ENCODE measurements around the gene KCNK3. TPM values are rescaled to one million over a fixed set of nuclear protein-coding genes. Genes with fewer than 3 reads are reported as not detected.

KCNK3 gene
- total and polyA plus RNA-seq, 5 donors: 25.6 to 36.6 (median 28.8) TPM

DNA sequence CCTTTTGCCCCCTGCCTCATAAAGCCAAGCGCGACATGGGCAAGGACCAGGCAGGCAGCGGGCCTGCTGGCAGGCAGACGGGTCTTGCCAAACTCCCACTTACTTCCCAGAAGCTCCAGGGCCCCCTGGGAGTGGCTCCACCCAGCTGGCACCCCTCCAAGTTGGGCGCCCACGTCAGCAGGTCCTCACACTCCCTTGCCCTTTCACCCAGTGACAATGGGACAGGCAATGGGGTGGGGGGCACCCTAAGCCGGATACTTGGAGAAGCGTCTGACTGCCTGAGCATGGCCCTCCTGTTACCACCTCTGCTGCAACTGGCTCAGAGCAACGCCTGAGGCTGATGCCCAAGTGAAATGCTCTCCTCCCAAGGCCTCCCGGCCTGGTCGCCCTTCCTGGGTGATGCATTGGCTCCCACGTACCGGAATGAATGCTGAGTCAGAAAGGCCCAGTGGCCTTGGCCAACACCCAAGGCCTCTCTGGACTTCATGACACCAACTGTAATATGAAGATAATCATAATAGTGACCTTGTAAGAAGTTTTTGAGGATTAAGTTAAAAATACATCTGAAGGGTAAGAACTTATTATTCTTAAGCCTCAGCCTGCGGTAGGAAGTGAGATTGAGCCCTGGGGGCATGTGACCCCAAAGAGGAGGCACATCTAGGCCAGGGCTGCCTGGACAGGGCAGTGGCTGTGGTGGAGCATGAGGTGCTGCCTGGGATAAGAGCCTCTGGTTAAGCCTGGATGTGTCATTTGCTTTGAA, 31.6 kb downstream of the KCNK3 start:
- peak; percentile 86 to 90 (median 88) for DNase-seq
- Histone ChIP-seq H3K4me1 (ENCODE audit: control insufficient read depth, insufficient read depth, low read length) (peaks cover 33% of the 10 kb centered on the region), H3K4me3 (ENCODE audit: low read length) (no peak overlapping the region), H3K9me3 (ENCODE audit: control insufficient read depth, low read length) (no peaks in the 10 kb centered on the region), H3K27ac (ENCODE audit: low read length) (peak overlapping the region; percentile 89), H3K27me3 (ENCODE audit: control insufficient read depth, insufficient read depth) (no peaks in the 10 kb centered on the region)
- ATAC-seq: peak; percentile 33 to 62
- intact Hi-C loops (cut with DNase I): no loop called here
- 40% methylated on average over 14 of the region's 14 CpGs for WGBS

- 73% methylated on average over 14 of the region's 14 CpGs for WGBS
- peak in 1 of 2 donors; percentile 1 for ATAC-seq
- intact Hi-C loops (cut with DNase I): no loop called here
- peak overlapping the region; percentile 89 for H3K27ac ChIP-seq (ENCODE audit: low read length)
- DNase-seq: peak in 2 of 3 donors; percentile 43 to 53
- no peaks in the 10 kb centered on the region for H3K9me3 ChIP-seq (ENCODE audit: control insufficient read depth, low read length)
- peaks cover 30% of the 10 kb centered on the region for H3K4me1 ChIP-seq (ENCODE audit: control insufficient read depth, insufficient read depth, low read length)
- no peak overlapping the region for H3K4me3 ChIP-seq (ENCODE audit: low read length)
- H3K27me3 ChIP-seq (ENCODE audit: control insufficient read depth, insufficient read depth): no peaks in the 10 kb centered on the region
Observed at GRCh38 chr2:26724784-26725520, 32.4 kb downstream of the KCNK3 start.

DNA sequence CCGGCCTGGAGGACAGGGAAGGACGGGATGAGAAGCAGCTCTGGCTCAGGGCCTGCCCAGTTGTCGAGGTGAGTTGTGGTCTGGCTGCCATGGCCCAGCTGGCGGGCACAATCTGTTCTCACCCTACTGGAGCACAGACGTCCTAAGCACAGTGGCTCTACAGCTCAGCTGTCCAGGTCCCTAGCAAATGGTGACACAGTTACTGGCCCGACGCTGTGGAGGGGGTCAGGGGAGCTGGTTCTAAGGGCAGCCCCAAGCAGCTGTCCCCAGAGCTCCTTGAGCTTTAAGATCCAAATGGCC, 32.9 kb downstream of the KCNK3 start:
- Histone ChIP-seq H3K27ac (ENCODE audit: low read length) (peak overlapping the region; percentile 89), H3K9me3 (ENCODE audit: control insufficient read depth, low read length) (no peaks in the 10 kb centered on the region), H3K4me1 (ENCODE audit: control insufficient read depth, insufficient read depth, low read length) (peaks cover 25% of the 10 kb centered on the region), H3K4me3 (ENCODE audit: low read length) (no peak overlapping the region), H3K27me3 (ENCODE audit: control insufficient read depth, insufficient read depth) (no peaks in the 10 kb centered on the region)
- WGBS: 59% methylated on average over 7 of the region's 7 CpGs
- intact Hi-C loops (cut with DNase I): no loop called here
- ATAC-seq: peak; percentile 12 to 13
- DNase-seq: peak; percentile 42 to 71 (median 65)

DNA sequence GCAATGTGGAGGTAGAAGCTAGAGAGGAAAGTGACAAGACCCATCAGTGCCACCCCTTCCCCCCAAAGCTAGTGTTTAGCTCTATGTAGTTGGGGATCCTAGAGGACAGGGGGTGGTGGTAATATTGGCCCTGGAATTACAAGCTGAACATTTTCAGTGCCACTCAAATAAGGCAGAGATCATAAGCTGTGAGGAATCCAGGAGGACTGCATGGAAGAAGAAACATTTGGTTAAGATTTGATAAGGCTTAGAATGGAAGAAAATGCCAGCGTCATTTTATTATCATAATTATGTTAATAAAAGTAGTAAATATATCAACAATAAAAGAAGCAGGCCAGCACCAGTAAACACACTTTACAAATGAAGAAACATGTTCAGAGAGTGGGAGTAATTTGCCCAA, 33.7 kb downstream of the KCNK3 start:
- intact Hi-C loops (cut with DNase I): no loop called here
- DNase-seq (no peak), ATAC-seq (no peak)
- WGBS: 45% methylated on average over 1 of the region's 1 CpG
- Histone ChIP-seq H3K4me3 (ENCODE audit: low read length) (no peak overlapping the region), H3K27ac (ENCODE audit: low read length) (no peak overlapping the region), H3K27me3 (ENCODE audit: control insufficient read depth, insufficient read depth) (no peaks in the 10 kb centered on the region), H3K4me1 (ENCODE audit: control insufficient read depth, insufficient read depth, low read length) (peaks cover 19% of the 10 kb centered on the region), H3K9me3 (ENCODE audit: control insufficient read depth, low read length) (no peaks in the 10 kb centered on the region)

GRCh38 chr2:26727641-26728561, 35.4 kb downstream of the KCNK3 start:
- Histone ChIP-seq H3K4me3 (ENCODE audit: low read length) (no peak overlapping the region), H3K4me1 (ENCODE audit: control insufficient read depth, insufficient read depth, low read length) (peaks cover 10% of the 10 kb centered on the region), H3K27ac (ENCODE audit: low read length) (no peak overlapping the region), H3K9me3 (ENCODE audit: control insufficient read depth, low read length) (no peaks in the 10 kb centered on the region), H3K27me3 (ENCODE audit: control insufficient read depth, insufficient read depth) (no peaks in the 10 kb centered on the region)
- WGBS: 64% methylated on average over 101 of the region's 101 CpGs
- no peak for ATAC-seq
- DNase-seq: peak in 1 of 3 donors; percentile 70
- intact Hi-C loops (cut with DNase I): no loop called here

DNA sequence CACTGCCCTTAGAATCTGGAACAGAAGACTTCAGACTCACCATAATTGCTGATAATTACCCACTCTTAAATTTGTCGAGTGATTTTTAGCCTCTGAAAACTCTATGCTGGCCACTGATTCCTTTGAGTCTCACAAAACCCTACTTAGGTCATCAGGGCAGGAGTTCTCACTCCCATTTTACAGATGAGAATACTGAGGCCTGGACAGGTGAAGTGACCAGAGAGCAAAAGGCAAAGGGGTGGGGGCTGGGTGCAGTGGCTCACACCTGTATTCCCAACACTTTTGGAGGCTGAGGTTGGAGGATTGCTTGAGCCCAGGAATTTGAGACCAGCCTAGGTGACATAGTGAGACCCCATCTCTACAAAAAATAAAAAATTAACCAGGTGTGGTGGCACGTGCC, 36.8 kb downstream of the KCNK3 start:
- intact Hi-C loops (cut with DNase I): no loop called here

GRCh38 chr2:26730549-26731344, 38.2 kb downstream of the KCNK3 start:
- no peak for DNase-seq
- 59% methylated on average over 19 of the region's 19 CpGs for WGBS
- H3K4me3 ChIP-seq (ENCODE audit: low read length): no peak overlapping the region
- ATAC-seq: no peak
- intact Hi-C loops (cut with DNase I): loop anchor here in 1 of 4 donors (10.0 kb wide), 1 partner anchor 46 kb away; no protein-coding TSS in a partner anchor
- H3K27me3 ChIP-seq (ENCODE audit: control insufficient read depth, insufficient read depth): no peaks in the 10 kb centered on the region
- H3K27ac ChIP-seq (ENCODE audit: low read length): no peak overlapping the region
- no peaks in the 10 kb centered on the region for H3K9me3 ChIP-seq (ENCODE audit: control insufficient read depth, low read length)
- peaks cover under 1% of the 10 kb centered on the region for H3K4me1 ChIP-seq (ENCODE audit: control insufficient read depth, insufficient read depth, low read length)

More for the DNA sequence above, 36.8 kb downstream of the KCNK3 start:
- ATAC-seq: no peak
- peaks cover 4% of the 10 kb centered on the region for H3K4me1 ChIP-seq (ENCODE audit: control insufficient read depth, insufficient read depth, low read length)
- H3K9me3 ChIP-seq (ENCODE audit: control insufficient read depth, low read length): no peaks in the 10 kb centered on the region
- no peak for DNase-seq
- no peak overlapping the region for H3K4me3 ChIP-seq (ENCODE audit: low read length)
- 89% methylated on average over 2 of the region's 2 CpGs for WGBS
- H3K27me3 ChIP-seq (ENCODE audit: control insufficient read depth, insufficient read depth): no peaks in the 10 kb centered on the region
- H3K27ac ChIP-seq (ENCODE audit: low read length): no peak overlapping the region

DNA sequence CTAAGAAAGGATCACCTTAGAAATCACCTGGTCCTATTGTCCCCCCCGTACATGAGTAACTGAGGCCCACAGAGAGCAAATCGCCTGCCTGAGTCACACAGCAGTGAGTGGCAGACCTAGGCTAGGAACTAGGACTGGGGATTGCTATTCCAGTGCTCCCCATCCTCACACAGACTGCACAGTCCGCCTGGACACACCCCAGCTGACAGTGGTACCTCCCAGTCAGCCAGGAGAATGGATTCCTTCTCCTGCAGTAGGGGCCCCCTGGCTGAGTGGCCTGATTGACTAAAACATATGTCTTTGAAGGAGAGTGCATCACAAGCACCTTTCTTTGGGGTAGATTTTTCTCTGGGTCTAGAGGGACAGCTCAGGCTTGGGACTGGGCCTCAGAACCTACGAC, 39.2 kb downstream of the KCNK3 start:
- intact Hi-C loops (cut with DNase I): loop anchor here in 1 of 4 donors (10.0 kb wide), 1 partner anchor 47 kb away; no protein-coding TSS in a partner anchor
- no peaks in the 10 kb centered on the region for H3K27me3 ChIP-seq (ENCODE audit: control insufficient read depth, insufficient read depth)
- peaks cover 4% of the 10 kb centered on the region for H3K4me1 ChIP-seq (ENCODE audit: control insufficient read depth, insufficient read depth, low read length)
- no peak overlapping the region for H3K4me3 ChIP-seq (ENCODE audit: low read length)
- DNase-seq (no peak), ATAC-seq (no peak)
- no peak overlapping the region for H3K27ac ChIP-seq (ENCODE audit: low read length)
- no peaks in the 10 kb centered on the region for H3K9me3 ChIP-seq (ENCODE audit: control insufficient read depth, low read length)
- WGBS: 81% methylated on average over 4 of the region's 4 CpGs

GRCh38 chr2:26732446-26732845, 39.9 kb downstream of the KCNK3 start:
- intact Hi-C loops (cut with DNase I): loop anchor here in 1 of 4 donors (10.0 kb wide), 1 partner anchor 48 kb away; no protein-coding TSS in a partner anchor
- H3K27ac ChIP-seq (ENCODE audit: low read length): no peak overlapping the region
- peaks cover 4% of the 10 kb centered on the region for H3K4me1 ChIP-seq (ENCODE audit: control insufficient read depth, insufficient read depth, low read length)
- H3K4me3 ChIP-seq (ENCODE audit: low read length): no peak overlapping the region
- WGBS: 91% methylated on average over 3 of the region's 3 CpGs
- no peaks in the 10 kb centered on the region for H3K27me3 ChIP-seq (ENCODE audit: control insufficient read depth, insufficient read depth)
- no peak for DNase-seq
- no peaks in the 10 kb centered on the region for H3K9me3 ChIP-seq (ENCODE audit: control insufficient read depth, low read length)
- ATAC-seq: no peak

GRCh38 chr2:26733413-26733812, 40.9 kb downstream of the KCNK3 start:
- no peak overlapping the region for H3K4me3 ChIP-seq (ENCODE audit: low read length)
- no peak overlapping the region for H3K27ac ChIP-seq (ENCODE audit: low read length)
- H3K27me3 ChIP-seq (ENCODE audit: control insufficient read depth, insufficient read depth): no peaks in the 10 kb centered on the region
- ATAC-seq: no peak
- H3K4me1 ChIP-seq (ENCODE audit: control insufficient read depth, insufficient read depth, low read length): peaks cover 4% of the 10 kb centered on the region
- WGBS: 84% methylated on average over 9 of the region's 9 CpGs
- H3K9me3 ChIP-seq (ENCODE audit: control insufficient read depth, low read length): no peaks in the 10 kb centered on the region
- DNase-seq: no peak
- intact Hi-C loops (cut with DNase I): loop anchor here in 1 of 4 donors (10.0 kb wide), 1 partner anchor 49 kb away; no protein-coding TSS in a partner anchor

All from right cardiac atrium (tissue), 5 donors.